WERI-Rb-1 (cell line): ENCODE data around the gene SLC5A3.

Experiments used
- DNase-seq: peaks from one replicate; pipeline ENCODE4 v3.0.0-alpha.2; 2020
- H3K27ac ChIP-seq: fragments of 250-450 bp; sonication (Bioruptor Pico); 2 replicates; pipeline ENCODE4 v1.5.1; 2020; ENCODE audit warnings: mild to moderate bottlenecking, moderate library complexity
- H3K27me3 ChIP-seq: fragments of 250-450 bp; sonication (Bioruptor Pico); 2 replicates; pipeline ENCODE4 v1.5.1; 2021; ENCODE audit warnings: mild to moderate bottlenecking, low read depth, moderate library complexity; ENCODE audit not compliant: insufficient read depth, severe bottlenecking
- H3K36me3 ChIP-seq: fragments of 250-450 bp; sonication (Bioruptor Pico); 2 replicates; pipeline ENCODE4 v1.5.1; 2020; ENCODE audit warnings: mild to moderate bottlenecking, moderate library complexity
- H3K4me3 ChIP-seq: 2 replicates; pipeline ENCODE4 v1.5.1; 2011; ENCODE audit warnings: low read depth, mild to moderate bottlenecking, control low read depth, low read length
- H3K9me3 ChIP-seq: fragments of 250-450 bp; sonication (Bioruptor Pico); 2 replicates; pipeline ENCODE4 v1.5.1; 2021; ENCODE audit warnings: mild to moderate bottlenecking, moderate library complexity; ENCODE audit not compliant: severe bottlenecking
- TF ChIP-seq, protein P1 (sequence below): IDR thresholded peaks from 2 replicates; pipeline ENCODE4 v1.5.1; 2011; ENCODE audit warnings: low read depth, mild to moderate bottlenecking, control low read depth, inconsistent platforms, low read length

SLC5A3 gene

DNA sequence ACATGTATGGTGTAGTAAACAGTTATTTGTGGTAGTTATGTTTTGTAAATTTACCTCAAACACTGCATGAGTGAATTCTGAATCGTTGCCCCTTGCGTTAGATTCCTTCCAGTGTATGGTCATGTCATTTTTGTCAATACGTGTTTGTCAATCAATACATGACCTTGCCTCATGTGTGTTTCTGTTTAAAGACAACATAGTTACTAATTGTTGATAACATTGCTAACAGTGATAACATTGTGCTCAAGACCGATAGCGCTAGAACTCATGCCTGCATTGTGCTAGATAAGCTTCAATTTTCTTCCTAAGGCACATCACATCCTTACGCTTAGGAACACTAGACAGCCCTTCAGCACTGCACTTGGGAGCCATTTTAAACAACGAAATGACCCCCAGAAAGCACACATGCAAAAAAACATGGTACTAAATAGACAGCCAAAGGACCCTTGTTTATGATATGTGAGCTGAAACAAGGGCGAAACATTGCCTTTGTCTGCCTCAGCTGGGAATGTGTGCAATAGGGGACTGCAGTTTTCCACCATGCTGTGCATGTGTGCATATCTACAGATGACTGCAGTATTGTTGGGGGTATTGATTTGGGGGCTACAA, 37.3 kb downstream of the SLC5A3 start:
- TF ChIP-seq, protein P1, sequence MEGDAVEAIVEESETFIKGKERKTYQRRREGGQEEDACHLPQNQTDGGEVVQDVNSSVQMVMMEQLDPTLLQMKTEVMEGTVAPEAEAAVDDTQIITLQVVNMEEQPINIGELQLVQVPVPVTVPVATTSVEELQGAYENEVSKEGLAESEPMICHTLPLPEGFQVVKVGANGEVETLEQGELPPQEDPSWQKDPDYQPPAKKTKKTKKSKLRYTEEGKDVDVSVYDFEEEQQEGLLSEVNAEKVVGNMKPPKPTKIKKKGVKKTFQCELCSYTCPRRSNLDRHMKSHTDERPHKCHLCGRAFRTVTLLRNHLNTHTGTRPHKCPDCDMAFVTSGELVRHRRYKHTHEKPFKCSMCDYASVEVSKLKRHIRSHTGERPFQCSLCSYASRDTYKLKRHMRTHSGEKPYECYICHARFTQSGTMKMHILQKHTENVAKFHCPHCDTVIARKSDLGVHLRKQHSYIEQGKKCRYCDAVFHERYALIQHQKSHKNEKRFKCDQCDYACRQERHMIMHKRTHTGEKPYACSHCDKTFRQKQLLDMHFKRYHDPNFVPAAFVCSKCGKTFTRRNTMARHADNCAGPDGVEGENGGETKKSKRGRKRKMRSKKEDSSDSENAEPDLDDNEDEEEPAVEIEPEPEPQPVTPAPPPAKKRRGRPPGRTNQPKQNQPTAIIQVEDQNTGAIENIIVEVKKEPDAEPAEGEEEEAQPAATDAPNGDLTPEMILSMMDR: no peak
- no peak overlapping the region for H3K27ac ChIP-seq
- no peak for DNase-seq

DNA sequence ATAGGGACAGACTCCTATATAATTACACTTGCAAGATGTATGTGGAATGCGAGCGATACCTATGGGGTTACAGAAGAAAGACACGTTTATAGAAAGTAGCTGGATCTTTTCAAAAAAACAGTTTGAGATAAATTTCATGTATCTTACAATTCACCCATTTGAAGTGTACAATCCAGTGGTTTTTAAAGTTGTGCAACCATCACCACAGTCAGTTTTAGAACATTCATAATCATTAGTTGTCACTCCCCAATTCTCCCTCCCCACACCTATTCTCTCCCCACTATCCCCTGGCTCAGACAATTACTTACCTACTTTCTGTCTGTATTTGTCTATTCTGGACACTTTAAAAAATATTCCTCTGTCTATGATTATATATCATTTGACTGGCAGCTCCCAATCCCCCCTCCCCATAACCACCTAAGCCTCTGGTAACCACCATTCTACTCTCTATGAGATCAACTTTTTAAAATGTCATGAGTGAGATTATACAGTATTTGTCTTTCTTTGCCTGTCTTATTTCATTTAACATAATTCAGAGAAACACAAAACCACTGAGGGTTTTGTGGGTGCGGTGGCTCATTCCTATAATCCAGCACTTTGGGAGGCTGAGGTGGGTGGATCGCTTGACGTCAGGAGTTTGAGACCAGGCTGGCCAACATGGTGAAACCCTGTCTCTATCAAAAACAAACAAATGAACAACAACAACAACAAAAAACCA, 39.1 kb downstream of the SLC5A3 start:
- Histone ChIP-seq H3K4me3 (no peak overlapping the region), H3K36me3 (no peaks in the 10 kb centered on the region), H3K27ac (no peak overlapping the region), H3K27me3 (no peaks in the 10 kb centered on the region), H3K9me3 (no peaks in the 10 kb centered on the region)
- no peak for DNase-seq
- TF ChIP-seq, protein P1: no peak

More for the DNA sequence above, 37.3 kb downstream of the SLC5A3 start:
- Histone ChIP-seq H3K4me3 (no peak overlapping the region), H3K27me3 (no peaks in the 10 kb centered on the region), H3K9me3 (no peaks in the 10 kb centered on the region), H3K36me3 (no peaks in the 10 kb centered on the region)

DNA sequence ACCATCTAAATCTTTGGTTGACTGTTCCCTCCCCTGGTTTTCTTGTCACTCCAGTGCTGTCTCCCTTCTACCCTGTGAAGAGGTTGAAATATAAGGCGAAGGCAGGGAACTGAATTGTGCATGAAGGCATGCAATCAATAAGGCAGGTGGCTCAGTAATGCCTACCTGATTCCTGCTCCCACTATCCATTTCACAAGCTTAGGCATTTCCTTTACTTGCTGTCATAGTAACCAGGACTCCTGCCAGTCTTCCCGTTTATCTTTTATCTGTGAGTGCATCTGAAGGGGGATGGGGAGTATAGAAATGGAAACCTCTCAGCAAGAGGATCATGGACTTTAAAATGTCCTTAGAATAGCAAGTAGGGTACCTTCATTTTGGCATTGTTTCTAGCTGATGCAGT, 40.5 kb downstream of the SLC5A3 start:
- H3K27me3 ChIP-seq: no peaks in the 10 kb centered on the region
- no peak overlapping the region for H3K27ac ChIP-seq
- no peaks in the 10 kb centered on the region for H3K9me3 ChIP-seq
- TF ChIP-seq, protein P1: no peak
- no peak overlapping the region for H3K4me3 ChIP-seq
- no peak for DNase-seq
- H3K36me3 ChIP-seq: no peaks in the 10 kb centered on the region

DNA sequence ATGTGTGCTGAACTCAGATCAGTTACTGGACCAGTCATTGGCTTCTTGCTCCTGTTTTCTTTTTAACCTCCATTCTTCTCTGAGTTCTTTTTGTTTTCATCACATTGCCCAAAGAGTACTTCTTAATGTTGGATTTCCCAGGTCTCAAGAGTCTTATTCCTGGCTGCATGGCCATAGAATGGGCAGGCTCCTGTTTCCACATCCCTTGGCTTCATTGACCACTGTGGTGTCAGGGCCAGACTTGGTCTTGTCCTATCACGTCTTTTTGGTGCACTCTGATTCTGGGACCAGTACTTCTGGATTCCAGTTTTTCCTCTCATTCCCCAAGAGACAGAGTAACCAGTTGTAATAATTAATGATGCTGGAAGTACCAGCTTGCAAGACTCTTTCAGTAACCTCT, 41.8 kb downstream of the SLC5A3 start:
- H3K27me3 ChIP-seq: no peaks in the 10 kb centered on the region
- DNase-seq: no peak
- no peak overlapping the region for H3K27ac ChIP-seq
- H3K9me3 ChIP-seq: no peaks in the 10 kb centered on the region
- H3K36me3 ChIP-seq: no peaks in the 10 kb centered on the region
- no peak overlapping the region for H3K4me3 ChIP-seq
- TF ChIP-seq, protein P1: no peak

DNA sequence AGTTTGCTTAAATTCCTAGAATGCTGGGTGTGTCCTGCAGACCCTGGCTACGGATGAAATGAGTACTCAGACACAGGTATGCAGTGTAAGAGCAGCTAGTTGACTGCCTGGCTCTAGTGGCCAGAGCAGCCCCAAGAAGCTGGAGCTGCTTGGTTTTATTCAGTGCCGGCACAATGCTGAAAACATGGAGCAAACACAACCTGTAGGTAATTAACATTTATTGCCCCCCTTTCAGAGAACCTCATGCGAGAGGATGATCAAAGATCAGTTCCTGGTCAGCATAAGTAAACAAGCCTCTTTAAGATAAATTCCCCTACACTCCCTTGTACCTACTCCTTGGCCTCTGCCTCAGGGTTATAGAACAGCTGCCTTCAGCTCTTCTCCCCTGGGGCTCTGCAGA, 43.2 kb downstream of the SLC5A3 start:
- no peaks in the 10 kb centered on the region for H3K9me3 ChIP-seq
- DNase-seq: no peak
- H3K27ac ChIP-seq: no peak overlapping the region
- no peak overlapping the region for H3K4me3 ChIP-seq
- H3K27me3 ChIP-seq: no peaks in the 10 kb centered on the region
- TF ChIP-seq, protein P1: no peak
- no peaks in the 10 kb centered on the region for H3K36me3 ChIP-seq
